GM23248 (cell line): ENCODE data around the gene CD7.

Source experiments
- EZH2 ChIP-seq: fragments of 200-600 bp; sonication (generic); IDR thresholded peaks from 2 replicates; pipeline ENCODE4 v1.6.1; 2018; ENCODE audit warnings: antibody characterized with exemption, mild to moderate bottlenecking; ENCODE audit not compliant: insufficient read depth, poor library complexity, severe bottlenecking
- EZH2phosphoT487 ChIP-seq: fragments of 200-600 bp; sonication (generic); IDR thresholded peaks from 2 replicates; pipeline ENCODE4 v1.6.1; 2018; ENCODE audit warnings: antibody characterized with exemption, moderate library complexity, mild to moderate bottlenecking, low read depth; ENCODE audit not compliant: insufficient read depth

GRCh38 chr17:82280537-82280936, 36.9 kb downstream of the CD7 start:
- TF ChIP-seq EZH2 (no peak), EZH2phosphoT487 (no peak)
